HG02840 (cell line): Measurements from ENCODE around the gene SEMA4G.
"Not testable (repeated sequence)": the region's sequence is repeated elsewhere in the genome, so short reads cannot be mapped to it uniquely, and the experiment has no call there.

Experiments
- ATAC-seq: cut with Tn5 transposase; IDR thresholded peaks from one replicate; pipeline ENCODE4 v1.9.1; 2021; ENCODE audit warnings: mild to moderate bottlenecking, moderate library complexity, moderate number of reproducible peaks; ENCODE audit not compliant: unreplicated experiment, low FRiP score

SEMA4G gene

GRCh38 chr10:100970076-100970913 is 991 bp downstream of the SEMA4G start:
- ATAC-seq = no peak

- no peak for ATAC-seq
These were observed 1.9 kb downstream of the SEMA4G start for GRCh38 chr10:100970914-100971811.

- ATAC-seq = no peak
These were observed 3.0 kb downstream of the SEMA4G start for GRCh38 chr10:100972115-100972903.

- ATAC-seq = no peak
These were observed 3.7 kb downstream of the SEMA4G start for GRCh38 chr10:100972904-100973535.

- ATAC-seq = not testable (repeated sequence)
These were observed 6.1 kb downstream of the SEMA4G start for GRCh38 chr10:100975397-100975796.

GRCh38 chr10:100976906-100977305 is 7.6 kb downstream of the SEMA4G start:
- ATAC-seq = no peak

- no peak for ATAC-seq
These were observed 8.1 kb downstream of the SEMA4G start for GRCh38 chr10:100977436-100977835.

- no peak for ATAC-seq
These were observed 9.0 kb downstream of the SEMA4G start for GRCh38 chr10:100978121-100978900.

- ATAC-seq = no peak
These were observed 9.5 kb downstream of the SEMA4G start for GRCh38 chr10:100978901-100979195.

- no peak for ATAC-seq
These were observed 10.5 kb downstream of the SEMA4G start for GRCh38 chr10:100979791-100980272.

- no peak for ATAC-seq
These were observed 11.0 kb downstream of the SEMA4G start for GRCh38 chr10:100980311-100980710.

GRCh38 chr10:100980711-100981110 is 11.4 kb downstream of the SEMA4G start:
- no peak for ATAC-seq

- no peak for ATAC-seq
These were observed 12.0 kb downstream of the SEMA4G start for GRCh38 chr10:100981178-100981772.

- no peak for ATAC-seq
These were observed 13.9 kb downstream of the SEMA4G start for GRCh38 chr10:100982916-100983830.

GRCh38 chr10:100983868-100984671 is 14.8 kb downstream of the SEMA4G start:
- no peak for ATAC-seq

- ATAC-seq = no peak
These were observed 15.4 kb downstream of the SEMA4G start for GRCh38 chr10:100984672-100985177.

- no peak for ATAC-seq
These were observed 16.0 kb downstream of the SEMA4G start for GRCh38 chr10:100985336-100985735.
